ENCODE data around the gene INHBC.
"Not testable (repeated sequence)": the region's sequence is repeated elsewhere in the genome, so short reads cannot be mapped to it uniquely, and the experiment has no call there.

Gene INHBC

GRCh38 chr12:57487055-57487596, 52.5 kb downstream of the INHBC start:
- no peak for DNase-seq (ENCODE audit: low read depth in 3 of 3)

GRCh38 chr12:57487597-57488401, 53.2 kb downstream of the INHBC start, which contains the start of gene MARS1:
MARS1 (plus strand) TSS chr12:57488068; CDS start chr12:57488091, 23 bp downstream.
- peak; percentile 69 to 86 (median 85) for DNase-seq (ENCODE audit: low read depth in 3 of 3)

DNA sequence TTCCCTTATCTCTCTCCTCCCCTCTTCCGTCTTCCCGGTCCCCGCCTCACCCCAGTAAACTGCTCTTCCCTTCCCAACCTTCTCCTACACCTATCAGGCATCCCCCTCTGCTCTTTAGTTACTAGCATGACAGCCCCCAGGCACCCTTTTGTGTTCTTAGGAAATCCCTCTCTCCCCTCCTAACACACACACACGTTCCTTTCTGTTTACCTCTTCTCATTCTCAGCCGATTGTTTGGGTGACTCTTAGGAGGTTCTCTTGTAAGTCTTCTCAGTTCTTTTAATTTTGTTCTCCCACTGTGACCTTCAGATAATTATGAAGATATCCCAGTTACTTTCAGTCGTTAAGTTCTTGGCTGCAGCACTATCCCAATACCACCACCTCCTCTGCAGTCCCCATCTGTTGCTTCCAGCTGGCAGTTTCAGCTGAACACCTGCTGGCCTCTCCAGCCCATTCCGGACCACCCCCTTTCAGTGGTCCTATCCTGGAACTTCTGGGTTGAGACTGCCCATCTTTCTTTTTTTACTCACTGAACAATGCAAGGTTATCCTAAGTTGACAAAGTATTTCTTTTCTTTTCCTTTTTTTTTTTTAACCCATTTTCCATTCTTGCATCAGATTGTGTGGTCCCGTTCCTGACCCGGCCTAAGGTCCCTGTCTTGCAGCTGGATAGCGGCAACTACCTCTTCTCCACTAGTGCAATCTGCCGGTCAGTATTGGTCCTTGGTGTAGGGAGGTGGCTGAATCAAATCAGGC, 54.0 kb downstream of the INHBC start:
- no peak for DNase-seq (ENCODE audit: low read depth in 3 of 3)

DNA sequence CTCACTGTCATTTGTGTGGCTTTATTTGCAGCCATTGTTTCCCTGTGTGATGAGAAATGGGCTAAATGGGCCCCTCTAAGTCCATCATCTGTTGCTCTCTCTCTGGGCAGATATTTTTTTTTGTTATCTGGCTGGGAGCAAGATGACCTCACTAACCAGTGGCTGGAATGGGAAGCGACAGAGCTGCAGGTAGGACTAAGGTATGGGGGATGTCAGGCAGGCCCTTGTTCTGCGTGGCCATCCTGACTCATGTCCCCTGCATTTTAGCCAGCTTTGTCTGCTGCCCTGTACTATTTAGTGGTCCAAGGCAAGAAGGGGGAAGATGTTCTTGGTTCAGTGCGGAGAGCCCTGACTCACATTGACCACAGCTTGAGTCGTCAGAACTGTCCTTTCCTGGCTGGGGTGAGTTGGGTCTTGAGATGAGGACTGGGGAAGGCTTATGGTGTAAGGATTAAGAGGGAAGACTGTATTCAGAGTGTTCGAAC, 54.6 kb downstream of the INHBC start:
- no peak for DNase-seq (ENCODE audit: low read depth in 3 of 3)

DNA sequence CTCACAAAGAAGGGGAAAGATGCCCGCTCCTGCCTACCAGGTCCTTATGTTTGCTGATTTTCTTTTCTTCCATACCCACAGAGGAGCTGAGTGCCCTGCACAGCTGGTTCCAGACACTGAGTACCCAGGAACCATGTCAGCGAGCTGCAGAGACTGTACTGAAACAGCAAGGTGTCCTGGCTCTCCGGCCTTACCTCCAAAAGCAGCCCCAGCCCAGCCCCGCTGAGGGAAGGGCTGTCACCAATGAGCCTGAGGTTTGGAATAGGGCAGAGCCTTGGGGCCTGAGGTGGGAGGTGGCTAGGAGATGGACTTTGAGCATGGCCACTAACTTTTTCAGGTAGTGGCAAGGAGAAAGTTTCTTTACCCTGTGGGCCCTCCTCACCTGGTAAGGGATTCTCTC, 55.5 kb downstream of the INHBC start:
- no peak for DNase-seq (ENCODE audit: low read depth in 3 of 3)

- DNase-seq (ENCODE audit: low read depth in 3 of 3), result no peak
Observed at GRCh38 chr12:57491393-57492280, 57.1 kb downstream of the INHBC start.

- not testable (repeated sequence) for DNase-seq (ENCODE audit: low read depth in 3 of 3)
Observed at GRCh38 chr12:57495051-57495701, 60.6 kb downstream of the INHBC start.

- DNase-seq (ENCODE audit: low read depth in 3 of 3), result no peak
Observed at GRCh38 chr12:57496822-57497221, 62.2 kb downstream of the INHBC start.

GRCh38 chr12:57497223-57498131, 62.9 kb downstream of the INHBC start:
- no peak for DNase-seq (ENCODE audit: low read depth in 3 of 3)

- no peak for DNase-seq (ENCODE audit: low read depth in 3 of 3)
Observed at GRCh38 chr12:57498132-57498502, 63.5 kb downstream of the INHBC start.

DNA sequence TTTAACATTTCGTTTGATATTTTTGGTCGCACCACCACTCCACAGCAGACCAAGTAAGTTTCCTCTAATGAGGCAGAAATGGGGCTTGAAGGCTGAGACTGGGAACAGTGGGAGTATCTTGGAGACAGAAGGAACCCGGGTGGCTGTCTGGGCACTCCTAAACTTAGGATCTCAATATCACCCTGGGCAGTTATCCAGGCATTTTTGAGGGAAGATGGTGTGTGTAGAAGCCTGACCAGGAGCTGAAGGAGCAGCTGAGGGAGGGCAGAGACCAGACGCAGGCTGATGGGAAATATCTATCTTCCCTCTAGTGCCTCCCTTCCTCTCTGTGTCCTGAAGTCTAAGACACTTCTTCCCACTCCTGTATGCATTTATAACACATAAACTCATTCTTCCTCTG, 64.0 kb downstream of the INHBC start:
- no peak for DNase-seq (ENCODE audit: low read depth in 3 of 3)

- no peak for DNase-seq (ENCODE audit: low read depth in 3 of 3)
Observed at GRCh38 chr12:57500213-57500612, 65.6 kb downstream of the INHBC start.

Data from stimulated activated CD4-positive, alpha-beta T cell treated with anti-CD3 and anti-CD28 coated beads, TNF-alpha, amount 100 ng/mL, for 4 hours (primary cell).